GM15510 (cell line): ENCODE data around the gene LPIN3.

ENCODE experiments used
- POLR2A ChIP-seq: IDR thresholded peaks from 3 replicates; pipeline ENCODE4 v1.6.1; 2011; ENCODE audit warnings: borderline replicate concordance; ENCODE audit not compliant: insufficient read length; ENCODE audit errors: extremely low read depth

LPIN3 gene

DNA sequence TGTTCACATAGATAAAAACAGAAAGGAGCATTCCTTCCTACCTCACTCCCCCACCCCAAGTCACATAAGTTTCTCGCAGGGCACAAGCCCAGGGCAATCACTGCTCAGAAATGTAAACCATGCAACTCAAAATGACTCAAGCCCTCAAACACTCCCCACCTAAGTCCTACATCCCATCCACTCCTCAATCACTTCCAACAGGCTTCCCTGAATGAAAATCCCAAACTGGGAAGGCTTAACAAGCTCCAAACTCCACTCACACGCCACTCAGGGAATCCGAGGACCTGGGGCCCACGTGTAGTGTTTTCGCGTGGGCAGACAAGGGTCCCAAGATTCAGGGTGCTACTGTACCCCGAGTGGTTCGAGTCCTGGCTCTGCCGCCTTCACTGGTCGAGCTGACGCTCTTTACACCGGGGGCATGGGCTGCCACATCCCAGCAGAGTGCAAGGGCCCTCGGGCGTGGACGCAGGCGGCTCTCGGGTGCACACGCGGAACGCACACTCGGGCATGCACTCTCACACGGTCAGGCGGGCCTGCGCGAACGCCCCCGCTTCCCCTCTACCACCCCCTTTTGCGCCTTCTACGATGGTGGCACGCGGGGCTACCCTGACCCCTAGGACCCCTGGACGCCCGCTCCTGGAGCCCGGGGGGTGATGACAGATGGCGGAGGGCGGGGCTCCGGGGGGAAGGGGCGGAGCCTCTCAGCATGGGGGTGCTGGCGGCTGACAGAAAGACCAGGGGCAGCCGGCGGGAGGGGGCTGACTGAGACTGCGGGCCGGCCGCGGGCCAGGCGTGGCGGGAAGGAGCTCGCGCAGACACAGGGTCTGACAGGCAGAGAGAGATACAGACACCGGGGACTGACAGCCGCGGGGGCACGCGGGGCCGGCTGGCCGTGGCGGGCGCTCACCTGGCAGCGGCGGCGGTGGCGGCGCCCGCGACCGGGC is 23.7 kb upstream of the LPIN3 start:
- peak; percentile 35 for TF ChIP-seq POLR2A

DNA sequence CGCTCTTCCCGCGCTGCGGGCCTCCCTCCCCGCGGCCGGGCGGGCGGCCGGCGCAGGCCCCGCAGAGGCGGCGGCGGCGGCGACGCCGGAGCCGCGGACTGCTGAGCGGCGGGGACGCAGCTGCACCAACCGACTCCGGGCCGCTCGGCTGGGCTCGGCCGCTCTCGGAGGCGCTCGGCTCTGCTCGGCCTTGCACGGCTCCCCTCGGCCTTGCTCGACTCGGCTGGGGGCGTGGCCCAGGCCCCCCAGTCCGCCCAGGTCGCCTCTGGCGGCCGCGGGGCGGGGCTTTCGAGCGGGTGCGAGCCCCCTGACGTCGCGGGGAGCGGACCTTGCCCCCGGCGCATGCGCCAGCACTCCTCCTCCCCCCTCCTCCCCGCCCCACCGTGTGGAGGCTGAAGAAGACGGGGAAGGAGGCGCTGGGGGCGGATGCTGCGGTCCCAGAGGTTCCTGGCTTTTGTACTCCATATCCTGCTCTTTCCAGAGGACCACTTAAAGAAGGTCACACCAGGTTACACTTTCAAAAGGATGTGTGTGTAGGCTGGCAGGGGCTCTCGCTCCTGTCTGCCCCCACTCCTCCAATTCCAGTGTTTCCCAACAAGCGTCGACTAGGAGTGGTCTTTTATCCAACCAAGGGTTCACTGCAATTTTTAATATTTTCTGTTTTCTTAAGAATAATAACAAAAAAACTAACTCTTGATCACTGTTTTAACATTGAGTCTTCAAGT is 22.9 kb upstream of the LPIN3 start, which contains the start of gene ZHX3:
Gene ZHX3, minus strand, starts transcription at position 186 of the 725 bp plus-strand sequence. CDS start 112,815 bp downstream, outside the sequence.
- TF ChIP-seq POLR2A, result peak; percentile 57

DNA sequence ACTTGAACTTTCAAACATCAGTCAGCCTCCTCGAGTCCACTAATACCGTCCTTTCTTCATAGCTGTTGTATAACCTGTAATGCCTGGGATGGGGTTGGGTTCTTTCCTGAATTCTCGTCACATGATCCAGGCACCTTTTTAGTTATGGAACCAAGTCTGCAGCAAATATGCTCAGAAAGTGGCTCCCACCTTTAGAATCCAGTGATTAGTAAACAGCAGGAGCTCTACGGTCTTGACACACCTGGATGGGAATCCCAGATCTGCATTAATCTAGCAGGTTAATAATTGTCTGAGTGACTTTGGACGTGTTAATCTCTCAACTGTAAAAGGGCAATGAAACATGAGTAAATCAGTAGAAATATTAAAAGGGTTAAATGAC is 22.4 kb upstream of the LPIN3 start:
- TF ChIP-seq POLR2A, result no peak

DNA sequence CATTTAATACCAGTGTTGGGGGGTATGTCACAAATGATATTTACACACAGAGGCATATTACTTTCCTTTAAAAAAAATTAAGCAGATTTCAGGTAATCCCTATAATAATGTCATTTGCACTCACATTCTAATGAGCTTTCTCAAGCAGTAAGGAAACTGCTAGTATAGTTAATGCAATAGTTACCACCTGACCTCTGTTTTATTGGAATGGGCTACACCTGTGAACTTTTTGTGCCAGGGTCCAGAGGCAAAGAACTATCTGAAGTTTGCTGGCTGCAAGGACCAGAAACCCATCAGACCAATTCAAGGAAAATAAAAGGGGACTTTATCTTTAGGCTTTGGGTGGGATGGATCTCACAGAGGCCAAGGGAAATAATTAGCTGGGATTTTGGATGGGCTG is 20.2 kb upstream of the LPIN3 start:
- no peak for TF ChIP-seq POLR2A

DNA sequence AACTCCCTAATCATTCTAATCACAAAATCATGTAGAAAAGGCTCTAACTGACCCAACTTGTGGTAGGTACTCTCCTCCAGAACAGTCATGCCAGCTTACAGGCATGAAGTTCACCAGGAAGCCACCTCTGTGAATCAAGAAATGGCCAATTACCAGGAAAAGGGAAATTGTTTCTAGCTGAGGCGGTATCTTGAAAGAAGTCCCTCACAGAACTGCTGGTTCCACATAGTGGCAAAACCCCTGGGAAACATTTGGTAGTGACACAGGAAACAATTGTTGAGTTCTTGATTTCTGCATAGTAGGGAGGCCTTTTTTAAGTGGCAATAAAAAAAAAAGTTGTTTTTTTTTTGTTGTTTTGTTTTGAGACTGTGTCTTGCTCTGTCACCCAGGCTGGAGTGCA is 19.6 kb upstream of the LPIN3 start:
- no peak for TF ChIP-seq POLR2A

DNA sequence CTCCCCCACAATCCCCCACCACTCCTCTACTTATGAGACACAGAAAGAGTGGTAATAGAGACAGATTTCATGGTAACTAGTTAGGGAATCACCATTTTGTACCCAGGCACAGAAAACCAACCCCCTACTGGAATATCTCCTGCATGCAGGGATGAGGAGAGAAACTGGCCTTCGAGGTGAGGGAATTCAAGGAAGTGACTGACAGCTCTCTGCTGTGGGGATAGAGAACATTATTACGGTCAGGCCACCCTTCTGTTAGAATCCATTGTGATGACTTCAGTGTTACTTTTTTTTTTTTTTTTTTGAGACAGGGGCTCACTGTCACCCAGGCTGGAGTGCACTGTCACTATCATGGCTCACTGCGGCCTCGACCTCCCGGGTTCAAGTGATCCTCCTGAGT is 13.4 kb upstream of the LPIN3 start:
- TF ChIP-seq POLR2A, result no peak

DNA sequence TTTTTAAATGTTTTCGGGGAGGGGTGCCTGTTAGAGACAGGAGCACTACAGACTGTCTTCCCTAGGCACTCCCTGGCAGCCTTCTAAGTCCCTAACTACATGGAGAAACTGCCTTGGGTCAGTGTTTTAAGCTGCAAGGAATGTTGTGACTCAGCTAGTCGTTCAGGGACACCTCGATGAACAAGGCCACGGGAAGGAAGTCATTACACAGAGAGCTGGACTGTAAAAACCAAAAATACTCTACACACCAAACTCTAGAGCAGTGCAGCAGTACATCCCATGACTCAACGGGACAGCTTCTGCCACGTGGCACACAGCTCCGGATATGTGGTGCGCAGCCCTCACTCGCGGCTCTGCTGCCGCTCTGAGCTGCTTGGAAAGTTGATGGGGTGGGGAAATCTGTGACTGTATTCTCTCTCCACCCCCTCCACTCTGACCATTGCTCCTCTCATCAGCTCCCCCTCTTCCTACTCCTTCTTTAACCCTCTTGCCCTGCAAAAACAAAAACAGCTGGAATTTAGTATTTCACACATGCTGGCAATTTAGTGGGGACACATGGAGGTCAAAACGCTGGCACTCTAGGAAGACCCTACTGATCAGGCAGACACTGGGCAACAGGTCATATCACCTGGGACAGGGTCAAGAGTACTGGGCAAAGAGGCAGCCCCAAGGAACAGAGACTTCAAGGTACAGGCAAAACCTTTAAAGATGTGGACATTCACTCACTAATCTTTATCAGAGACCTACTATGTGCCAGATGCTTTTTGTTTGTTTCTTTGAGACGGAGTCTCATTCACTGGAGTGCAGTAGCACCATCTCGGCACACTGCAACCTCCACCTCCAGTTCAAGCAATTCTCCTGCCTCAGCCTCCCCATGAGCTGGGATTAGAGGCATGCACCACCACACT is 10.9 kb upstream of the LPIN3 start:
- peak; percentile 22 for TF ChIP-seq POLR2A

DNA sequence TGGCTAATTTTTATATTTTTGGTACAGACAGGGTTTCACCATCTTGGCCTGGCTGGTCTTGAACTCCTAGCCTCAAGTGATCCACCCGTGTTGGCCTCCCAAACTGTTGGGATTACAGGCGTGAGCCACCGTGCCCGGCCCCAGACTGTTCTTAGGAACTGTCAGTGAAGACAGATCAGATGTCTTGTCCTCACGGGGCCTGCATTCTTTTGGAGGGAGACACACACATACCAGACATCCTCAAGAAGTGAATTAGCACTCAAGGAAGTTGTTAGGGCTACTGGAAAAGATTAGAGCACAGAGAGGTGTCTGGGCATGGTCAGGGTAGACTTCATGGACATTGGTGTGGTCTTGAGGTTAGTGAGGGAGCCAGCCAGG is 10.3 kb upstream of the LPIN3 start:
- no peak for TF ChIP-seq POLR2A

DNA sequence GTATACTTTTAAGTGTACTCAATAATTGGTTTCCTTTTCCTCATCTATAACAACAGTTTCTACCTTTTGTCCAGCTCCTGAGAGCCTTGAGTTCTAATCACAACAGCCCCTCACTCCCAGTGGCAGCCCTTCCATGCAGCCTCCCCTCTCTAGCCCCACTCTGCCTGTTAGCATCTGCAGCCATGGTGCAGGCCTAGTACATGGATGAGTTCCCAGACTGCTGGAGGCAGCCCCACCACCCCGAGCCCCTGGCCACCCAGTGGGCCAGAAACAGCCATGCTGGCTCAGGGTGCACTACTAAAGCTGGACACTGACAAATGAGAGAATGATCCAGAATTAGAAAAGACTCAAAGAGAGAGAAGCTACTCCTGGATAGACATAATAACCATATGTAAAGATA is 9.7 kb upstream of the LPIN3 start:
- no peak for TF ChIP-seq POLR2A

DNA sequence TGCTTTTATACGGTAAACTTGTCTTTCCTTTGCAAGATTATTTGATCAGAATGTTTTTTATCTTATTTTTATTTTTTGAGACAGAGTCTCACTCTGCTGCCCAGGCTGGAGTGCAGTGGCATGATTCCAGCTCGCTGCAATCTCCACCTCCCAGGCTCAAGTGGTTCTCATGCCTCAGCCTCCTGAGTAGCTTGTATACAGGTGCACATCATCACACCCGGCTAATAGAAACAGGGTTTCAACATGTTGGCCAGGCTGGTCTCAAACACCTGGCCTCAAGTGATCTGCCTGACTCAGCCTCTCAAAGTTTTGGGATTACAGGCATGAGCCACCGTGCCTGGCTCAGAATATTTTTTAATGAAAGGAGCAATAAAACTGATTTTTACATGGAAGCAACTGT is 8.9 kb upstream of the LPIN3 start:
- TF ChIP-seq POLR2A, result no peak

DNA sequence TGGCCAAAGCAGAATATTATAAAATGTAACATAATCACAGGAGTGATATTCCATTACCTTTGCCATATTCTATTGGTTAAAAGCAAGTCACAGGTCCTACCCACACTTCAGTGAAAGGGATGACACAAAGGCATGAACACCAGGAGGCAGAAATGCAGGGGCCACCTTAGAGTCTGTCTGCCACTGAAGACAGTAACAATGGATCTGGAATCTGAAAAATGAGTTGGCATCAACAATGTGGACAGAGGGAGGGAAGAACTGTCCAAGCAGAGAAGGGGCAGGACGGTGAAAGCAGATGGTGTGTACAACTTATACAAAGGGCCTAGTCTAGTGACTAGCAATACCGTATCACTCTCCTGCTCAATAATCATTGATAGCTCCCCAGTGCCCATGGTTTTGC is 6.6 kb upstream of the LPIN3 start:
- TF ChIP-seq POLR2A, result no peak

DNA sequence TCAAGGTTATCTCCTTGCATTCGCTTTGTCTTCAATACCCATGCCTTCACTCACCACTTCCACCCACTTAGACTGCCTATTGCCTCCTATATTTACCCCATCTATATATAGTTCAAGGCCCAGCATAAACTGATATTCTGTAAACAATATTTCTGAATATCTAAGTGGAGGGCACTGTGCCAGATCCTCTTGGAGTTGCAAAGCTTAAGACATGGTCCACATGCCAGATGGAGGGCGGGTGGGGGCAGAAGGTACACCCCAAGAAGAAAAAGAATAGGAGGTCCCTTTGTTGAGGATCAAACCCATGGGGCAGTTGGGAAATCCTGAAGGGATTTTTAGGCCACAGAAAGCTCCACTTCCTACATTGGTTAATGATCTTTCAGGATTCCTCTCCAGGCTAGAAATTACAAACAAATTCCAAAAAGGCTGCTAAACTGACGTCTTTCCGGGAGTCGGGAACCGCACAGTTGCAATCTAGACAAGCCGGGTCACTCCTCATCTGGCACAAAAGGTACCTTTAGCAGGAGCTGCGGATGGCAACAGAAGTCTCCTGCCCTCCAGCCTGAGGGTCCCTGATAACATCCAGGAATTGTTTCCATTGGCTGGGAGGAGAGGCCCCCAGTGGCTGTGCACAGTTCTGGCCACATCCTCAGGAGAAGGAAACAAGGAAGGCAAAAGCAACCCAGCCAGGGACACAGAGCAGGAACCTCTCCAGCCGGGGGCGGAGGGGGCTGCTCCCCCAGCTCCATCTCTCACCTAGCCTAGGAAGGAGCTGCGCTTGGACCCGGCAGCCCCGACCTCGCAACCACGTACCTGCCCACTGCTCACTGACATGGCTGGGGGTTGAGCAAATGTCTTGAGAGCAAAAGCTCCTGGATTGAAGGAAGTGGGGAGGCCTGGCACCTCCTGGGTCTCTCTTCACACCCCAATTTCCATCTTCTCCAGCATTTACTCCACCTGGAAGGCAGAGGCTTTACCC is 5.9 kb upstream of the LPIN3 start:
- TF ChIP-seq POLR2A, result no peak

DNA sequence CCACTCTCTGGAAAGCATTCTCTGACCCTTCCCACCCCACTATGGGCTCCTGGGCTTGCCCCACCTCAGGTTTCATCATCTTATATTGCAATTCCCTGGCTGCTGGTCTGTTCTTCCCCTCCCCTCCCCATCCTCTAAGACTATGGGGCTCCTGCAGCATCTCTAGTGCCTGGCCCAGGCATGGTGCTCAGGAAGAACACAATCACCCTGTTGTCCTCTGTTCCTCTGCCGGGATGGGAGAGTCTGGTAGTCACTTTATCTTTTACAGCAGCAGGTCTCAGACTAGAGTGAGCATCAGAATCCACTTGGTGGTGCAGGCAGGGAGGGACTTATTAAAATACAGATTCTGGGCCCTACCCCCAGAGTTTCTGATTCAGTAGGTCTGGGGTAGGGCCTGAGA is 5.0 kb upstream of the LPIN3 start:
- no peak for TF ChIP-seq POLR2A
